HepG2 (cell line): ENCODE results near the gene KRABD2.
A peak's percentile ranks its signal among the peaks of the same experiment; 100 is the strongest.

Experiments
- CENPX ChIP-seq: sonication (generic); formaldehyde crosslinking; IDR thresholded peaks from 2 replicates; pipeline ENCODE4 v1.9.0; 2021; ENCODE audit warnings: mild to moderate bottlenecking, missing genetic modification reagents, moderate library complexity
- E2F5 ChIP-seq: sonication (generic); formaldehyde crosslinking; conservative IDR thresholded peaks from 2 replicates; pipeline ENCODE4 v1.4.0; 2020; ENCODE audit warnings: missing genetic modification reagents
- EP300 ChIP-seq, 3 experiments: sonication (generic) in 1 of 3; formaldehyde crosslinking in 1 of 3; IDR thresholded peaks; 2 replicates each; pipeline versions ENCODE4 v1.5.1 to v1.6.1; 2011 to 2020; ENCODE audit warnings: low read depth in 2 of 3, low read length in 2 of 3, borderline replicate concordance in 1 of 3, improper control_type of control experiment in 1 of 3, mild to moderate bottlenecking in 1 of 3, missing genetic modification reagents in 1 of 3, moderate library complexity in 1 of 3
- HMG20A ChIP-seq: IDR thresholded peaks from 2 replicates; pipeline ENCODE4 v1.6.1; 2016; ENCODE audit warnings: borderline replicate concordance
- HNF1A ChIP-seq, 2 experiments: sonication (generic) in 1 of 2; formaldehyde crosslinking in 1 of 2; IDR thresholded peaks; 2 replicates each; pipeline versions ENCODE4 v1.4.0 to v1.6.1; 2016 to 2020; ENCODE audit warnings: borderline replicate concordance in 1 of 2, low read depth in 1 of 2, mild to moderate bottlenecking in 1 of 2, missing genetic modification reagents in 1 of 2
- KDM1A ChIP-seq: IDR thresholded peaks from 2 replicates; pipeline ENCODE4 v1.6.1; 2016; ENCODE audit warnings: missing compliant biosample characterization
- RARG ChIP-seq: sonication (generic); formaldehyde crosslinking; IDR thresholded peaks from 2 replicates; pipeline ENCODE4 v1.4.0; 2020; ENCODE audit warnings: low read depth, mild to moderate bottlenecking, missing genetic modification reagents
- SMAD1 ChIP-seq: sonication (generic); formaldehyde crosslinking; IDR thresholded peaks from 2 replicates; pipeline ENCODE4 v1.4.0; 2020; ENCODE audit warnings: missing genetic modification reagents, low read depth, mild to moderate bottlenecking, borderline replicate concordance
- SOX6 ChIP-seq, 2 experiments: fragments of 450-650 bp in 1 of 2; sonication (generic) in 1 of 2; formaldehyde crosslinking in 1 of 2; IDR thresholded peaks; 2 replicates each; pipeline versions ENCODE4 v1.4.0 to v1.6.1; 2017 to 2020; ENCODE audit warnings: antibody characterized with exemption in 1 of 2, mild to moderate bottlenecking in 1 of 2, missing genetic modification reagents in 1 of 2
- TAF1 ChIP-seq: sonication (generic); formaldehyde crosslinking; IDR thresholded peaks from 2 replicates; pipeline ENCODE4 v1.4.0; 2020; ENCODE audit warnings: missing genetic modification reagents
- TCF12 ChIP-seq, 2 experiments: fragments of 450-650 bp in 1 of 2; sonication (generic) in 1 of 2; formaldehyde crosslinking in 1 of 2; IDR thresholded peaks; 2 replicates each; pipeline versions ENCODE4 v1.6.1 to v1.8.0; 2017 to 2022; ENCODE audit warnings: antibody characterized with exemption in 1 of 2, mild to moderate bottlenecking in 1 of 2, missing genetic modification reagents in 1 of 2, moderate library complexity in 1 of 2
- TEAD2 ChIP-seq: sonication (generic); formaldehyde crosslinking; IDR thresholded peaks from 2 replicates; pipeline ENCODE4 v1.9.0; 2021; ENCODE audit warnings: missing genetic modification reagents
- UBTF ChIP-seq: sonication (generic); formaldehyde crosslinking; IDR thresholded peaks from 2 replicates; pipeline ENCODE4 v1.4.0; 2020; ENCODE audit warnings: mild to moderate bottlenecking, missing genetic modification reagents
- ZFP41 ChIP-seq: sonication (generic); formaldehyde crosslinking; IDR thresholded peaks from 2 replicates; pipeline ENCODE4 v1.4.0; 2020; ENCODE audit warnings: mild to moderate bottlenecking, missing genetic modification reagents, borderline replicate concordance
- ZNF251 ChIP-seq: sonication (generic); formaldehyde crosslinking; IDR thresholded peaks from 2 replicates; pipeline ENCODE4 v1.9.0; 2021; ENCODE audit warnings: mild to moderate bottlenecking, missing genetic modification reagents
- ZNF589 ChIP-seq: sonication (generic); formaldehyde crosslinking; conservative IDR thresholded peaks from 2 replicates; pipeline ENCODE4 v1.8.0; 2022; ENCODE audit warnings: mild to moderate bottlenecking, moderate library complexity, missing genetic modification reagents
- ZNF775 ChIP-seq: sonication (generic); formaldehyde crosslinking; IDR thresholded peaks from 2 replicates; pipeline ENCODE4 v1.4.0; 2020; ENCODE audit warnings: missing genetic modification reagents, mild to moderate bottlenecking, moderate library complexity, borderline replicate concordance
- ZNF776 ChIP-seq: sonication (generic); formaldehyde crosslinking; IDR thresholded peaks from 2 replicates; pipeline ENCODE4 v1.4.0; 2020; ENCODE audit warnings: mild to moderate bottlenecking, missing genetic modification reagents
- ZSCAN21 ChIP-seq: sonication (generic); formaldehyde crosslinking; IDR thresholded peaks from 2 replicates; pipeline ENCODE4 v1.8.0; 2022; ENCODE audit warnings: mild to moderate bottlenecking, missing genetic modification reagents, moderate library complexity, borderline replicate concordance
- ZZZ3 ChIP-seq: sonication (generic); formaldehyde crosslinking; IDR thresholded peaks from 2 replicates; pipeline ENCODE4 v1.4.0; 2020; ENCODE audit warnings: missing genetic modification reagents, mild to moderate bottlenecking, borderline replicate concordance

KRABD2 gene

DNA sequence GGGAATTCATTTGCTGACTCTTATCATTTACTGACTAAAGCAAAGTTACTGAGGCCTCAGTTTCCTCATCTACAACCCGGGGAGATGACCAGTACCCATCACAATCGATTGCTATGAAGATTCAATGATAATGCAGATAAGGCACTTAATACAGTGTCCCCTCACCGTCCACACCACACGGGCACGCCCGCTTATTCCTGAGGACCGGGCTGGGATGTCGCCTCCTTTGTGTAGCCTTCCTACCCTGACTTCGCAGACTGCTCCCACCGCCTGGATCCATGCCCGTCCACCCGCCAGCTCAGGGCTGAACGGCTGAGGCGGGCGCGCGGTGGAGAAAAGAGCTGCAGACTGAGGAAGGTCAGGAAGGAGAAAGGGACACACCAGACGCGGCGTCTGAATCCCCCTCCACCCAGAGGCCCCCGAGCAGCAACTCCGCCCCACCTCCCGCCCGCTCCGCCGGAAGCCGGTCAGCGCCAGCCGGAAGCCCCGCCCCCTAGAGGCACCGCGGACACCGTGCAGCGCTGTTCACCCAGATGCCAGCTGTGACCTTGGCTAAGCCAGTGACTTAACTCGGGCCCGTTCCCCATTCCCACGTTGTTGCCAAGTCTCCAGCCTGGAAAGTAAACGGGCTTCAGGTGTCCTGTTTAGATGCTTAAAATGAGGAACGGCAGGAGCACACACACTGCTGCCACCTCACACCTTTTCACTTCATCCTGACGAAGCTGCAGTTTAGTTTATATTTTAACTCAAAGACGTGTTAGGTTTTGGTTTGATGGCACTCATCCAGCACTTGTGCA lies at the start of gene KRABD2 (continued):
- no peak for TF ChIP-seq SOX6 (IDR thresholded peaks at IDR 0.05)
- TF ChIP-seq SOX6 (CRISPR knock-in tag; IDR thresholded peaks at IDR 0.05), result peak; percentile 51; the same call in 1 of the 2 replicates
- TF ChIP-seq ZFP41 (CRISPR knock-in tag), result no peak
- TF ChIP-seq E2F5, result no peak
- 0 out of 2 replicates have a peak, but pooled peaks have one; percentile 52 for TF ChIP-seq TEAD2
- TF ChIP-seq ZNF776 (CRISPR knock-in tag), result no peak; the same call in 1 of the 2 replicates
- TF ChIP-seq SMAD1, result no peak; the same call in 1 of the 2 replicates
- TF ChIP-seq KDM1A, result no peak
- no peak for TF ChIP-seq TCF12 (IDR thresholded peaks at IDR 0.05)
- 0 out of 2 replicates have a peak, but pooled peaks have one; percentile 74 for TF ChIP-seq TCF12 (CRISPR knock-in tag; IDR thresholded peaks at IDR 0.05)
- no peak for TF ChIP-seq EP300 (IDR thresholded peaks at IDR 0.05; ENCODE audit: low read depth in 2 of 2, low read length in 2 of 2)
- TF ChIP-seq EP300 (CRISPR knock-in tag; IDR thresholded peaks at IDR 0.05; ENCODE audit: borderline replicate concordance), result no peak; the same call in none of the 2 replicates
- TF ChIP-seq UBTF (CRISPR knock-in tag), result peak; percentile 78
- TF ChIP-seq RARG, result no peak
- TF ChIP-seq ZNF251 (CRISPR knock-in tag), result no peak
- TF ChIP-seq ZSCAN21 (CRISPR knock-in tag), result peak; percentile 67; the same call in 1 of the 2 replicates
- TF ChIP-seq ZZZ3, result no peak
- TF ChIP-seq HMG20A (CRISPR knock-in tag), result no peak
- no peak for TF ChIP-seq CENPX (CRISPR knock-in tag)
- TF ChIP-seq HNF1A (IDR thresholded peaks at IDR 0.05; ENCODE audit: low read depth), result no peak
- TF ChIP-seq HNF1A (CRISPR knock-in tag; IDR thresholded peaks at IDR 0.05; ENCODE audit: borderline replicate concordance), result 0 out of 2 replicates have a peak, but pooled peaks have one; percentile 22
- peak; percentile 93 for TF ChIP-seq ZNF589 (CRISPR knock-in tag)
- TF ChIP-seq ZNF775 (CRISPR knock-in tag), result no peak
- TF ChIP-seq TAF1 (CRISPR knock-in tag), result peak; percentile 83; the same call in 1 of the 2 replicates
